HepG2 (cell line): ENCODE results near the gene FBXW12. TPM values are rescaled to one million over a fixed set of nuclear protein-coding genes. Genes with fewer than 3 reads are reported as not detected.
A peak's percentile ranks its signal among the peaks of the same experiment; 100 is the strongest.

Experiments
- ATAC-seq: fragments of 200-7000 bp; cut with Tn5 transposase; 3 replicates; pipeline ENCODE4 v1.9.1; 2020; ENCODE audit warnings: mild to moderate bottlenecking, moderate library complexity
- BruUV-seq: library from RNA; stranded (reverse); fragments of 400-500 nt; replicated peaks from 2 replicates; lab custom pipeline; 2021; lab: Mats Ljungman, UMichigan
- CTCF ChIA-PET: fragments of 300-600 bp; formaldehyde crosslinking; extraction: SDS; loops from one replicate; lab custom pipeline; 2021; ENCODE audit warnings: low total read pairs, inconsistent platforms, low intra/inter-chr PET ratio; lab: Yijun Ruan, JAX
- POLR2A ChIA-PET: fragments of 350-600 bp; sonication (Branson Sonifier 250); formaldehyde crosslinking; loops from one replicate; lab custom pipeline; 2020; ENCODE audit warnings: antibody characterized with exemption, inconsistent platforms; lab: Yijun Ruan, JAX
- DNase-seq: peaks from one replicate; pipeline ENCODE4 v3.0.0-alpha.2; 2015; ENCODE audit warnings: low spot score
- FAIRE-seq: peaks from 3 replicates; lab custom pipeline; 2011; peaks lifted over from hg19 to GRCh38; lab: Jason Lieb, UNC
- H2AFZ ChIP-seq: one replicate; pipeline ENCODE4 v1.6.1; 2011; ENCODE audit warnings: low read length, inconsistent platforms
- H3K27ac ChIP-seq: fragments of 300-600 bp; 3 replicates; pipeline ENCODE4 v1.8.0; 2011; ENCODE audit warnings: mixed run types, mild to moderate bottlenecking, mixed read lengths, low read length, inconsistent platforms; ENCODE audit not compliant: insufficient read depth; ENCODE audit errors: extremely low read length
- H3K27me3 ChIP-seq, 2 experiments: fragments of 200-600 bp in 1 of 2; 2 replicates in 1 of 2; 3 replicates in 1 of 2; pipeline versions ENCODE4 v1.6.0 to v1.8.0; 2011; ENCODE audit warnings: low read length in 2 of 2, mild to moderate bottlenecking in 2 of 2, moderate library complexity in 2 of 2, inconsistent platforms in 1 of 2; ENCODE audit not compliant: insufficient read depth in 2 of 2, control insufficient read depth in 1 of 2
- H3K36me3 ChIP-seq, 2 experiments: fragments of 200-600 bp in 1 of 2; replicated peaks in 1 of 2; 2 replicates in 1 of 2; 3 replicates in 1 of 2; pipeline versions ENCODE4 v1.5.1 to v1.8.0; 2011; ENCODE audit warnings: low read length in 2 of 2, inconsistent platforms in 1 of 2; ENCODE audit not compliant: insufficient read depth in 2 of 2, control insufficient read depth in 1 of 2
- H3K4me1 ChIP-seq: 2 replicates; pipeline ENCODE4 v1.5.1; 2012; ENCODE audit warnings: low read length, inconsistent platforms; ENCODE audit not compliant: insufficient read depth
- H3K4me2 ChIP-seq: 2 replicates; pipeline ENCODE4 v1.6.0; 2011; ENCODE audit warnings: low read depth, low read length, inconsistent platforms
- H3K4me3 ChIP-seq, 3 experiments: fragments of 200-600 bp in 1 of 3; sonication (generic), shearing (Covaris generic) in 1 of 3; replicated peaks in 1 of 3; 2 replicates each; pipeline ENCODE4 v1.5.1; 2011 to 2016; ENCODE audit warnings: low read length in 3 of 3, inconsistent platforms in 2 of 3, low read depth in 2 of 3, mild to moderate bottlenecking in 2 of 3, control low read depth in 1 of 3, mixed read lengths in 1 of 3; ENCODE audit not compliant: insufficient read depth in 1 of 3
- H3K79me2 ChIP-seq: one replicate; pipeline ENCODE4 v1.6.1; 2011; ENCODE audit warnings: low read length, inconsistent platforms; ENCODE audit not compliant: insufficient read depth
- H3K9ac ChIP-seq: 2 replicates; pipeline ENCODE4 v1.6.0; 2011; ENCODE audit warnings: mild to moderate bottlenecking, low read depth, low read length, inconsistent platforms; ENCODE audit not compliant: insufficient read depth
- H3K9me3 ChIP-seq: 2 replicates; pipeline ENCODE4 v1.5.1; 2012; ENCODE audit warnings: mild to moderate bottlenecking, low read length
- H4K20me1 ChIP-seq: 2 replicates; pipeline ENCODE4 v1.6.0; 2011; ENCODE audit warnings: inconsistent platforms, mild to moderate bottlenecking, low read length, moderate library complexity; ENCODE audit not compliant: insufficient read depth
- AGO2 ChIP-seq: fragments of 200-400 bp; formaldehyde crosslinking; optimal IDR thresholded peaks from 2 replicates; pipeline ENCODE3; 2017; ENCODE audit warnings: mild to moderate bottlenecking, low read depth, low read length, moderate library complexity
- NR2F6 ChIP-seq, 2 experiments: IDR thresholded peaks; 2 replicates each; pipeline ENCODE4 v1.6.1; 2016; ENCODE audit warnings: antibody characterized with exemption in 1 of 2, mild to moderate bottlenecking in 1 of 2
- PHF5A ChIP-seq: IDR thresholded peaks from one replicate; pipeline ENCODE4 v1.6.1; 2018; ENCODE audit warnings: low read depth, missing genetic modification reagents; ENCODE audit not compliant: unreplicated experiment
- POLR2A ChIP-seq, 2 experiments: IDR thresholded peaks; 2 replicates each; pipeline ENCODE4 v1.6.1; 2011; ENCODE audit warnings: low read depth in 2 of 2, low read length in 2 of 2, mild to moderate bottlenecking in 1 of 2, moderate library complexity in 1 of 2; ENCODE audit not compliant: insufficient read depth in 1 of 2
- POLR2G ChIP-seq: fragments of 200-400 bp; formaldehyde crosslinking; IDR thresholded peaks from 2 replicates; pipeline ENCODE4 v1.6.1; 2018; ENCODE audit warnings: mild to moderate bottlenecking, low read depth, low read length, moderate library complexity
- RBFOX2 ChIP-seq: fragments of 200-400 bp; formaldehyde crosslinking; IDR thresholded peaks from 2 replicates; pipeline ENCODE4 v1.6.1; 2017; ENCODE audit warnings: low read depth, mild to moderate bottlenecking, low read length
- SRF ChIP-seq: IDR thresholded peaks from 2 replicates; pipeline ENCODE4 v1.6.1; 2011; ENCODE audit warnings: mild to moderate bottlenecking, low read depth, low read length, moderate library complexity
- ZBTB38 ChIP-seq: sonication (generic); formaldehyde crosslinking; IDR thresholded peaks from 2 replicates; pipeline ENCODE4 v1.5.1; 2020; ENCODE audit warnings: mild to moderate bottlenecking, missing genetic modification reagents
- ZBTB7A ChIP-seq: sonication (generic); formaldehyde crosslinking; IDR thresholded peaks from 2 replicates; pipeline ENCODE4 v1.8.0; 2022; ENCODE audit warnings: mild to moderate bottlenecking, missing genetic modification reagents
- ZFP82 ChIP-seq: sonication (generic); formaldehyde crosslinking; IDR thresholded peaks from 2 replicates; pipeline ENCODE4 v1.5.1; 2020; ENCODE audit warnings: mild to moderate bottlenecking, missing genetic modification reagents, borderline replicate concordance
- ZMYM2 ChIP-seq: sonication (generic); formaldehyde crosslinking; IDR thresholded peaks from 2 replicates; pipeline ENCODE4 v1.8.0; 2022; ENCODE audit warnings: mild to moderate bottlenecking, missing genetic modification reagents
- ZNF264 ChIP-seq: sonication (generic); formaldehyde crosslinking; IDR thresholded peaks from 2 replicates; pipeline ENCODE4 v1.4.0; 2020; ENCODE audit warnings: missing genetic modification reagents
- ZNF703 ChIP-seq: sonication (generic); formaldehyde crosslinking; IDR thresholded peaks from 2 replicates; pipeline ENCODE4 v1.5.1; 2020; ENCODE audit warnings: missing genetic modification reagents, mild to moderate bottlenecking, moderate library complexity, borderline replicate concordance
- WGBS: methylation state at CpG from one replicate; pipeline ENCODE4 v1.1.6; 2017; ENCODE audit warnings: low lambda C conversion rate; 5-methylcytosine and 5-hydroxymethylcytosine counted together
- in situ Hi-C: cut with HindIII; loops from 2 replicates; pipeline ENCODE4 v1.10.0; 2017; ENCODE audit warnings: low pct_unique_long_range_greater_than_20kb; ENCODE audit not compliant: extremely low pct_ligation_motif_present
- intact Hi-C: fragments of 100-400 bp; cut with micrococcal nuclease; formaldehyde crosslinking; loops from one replicate; pipeline ENCODE4 v1.10.0; 2022; ENCODE audit not compliant: unreplicated experiment
- polyA plus RNA-seq, 8 experiments: library from polyadenylated mRNA; depleted of rRNA in 3 of 8; stranded (reverse) in 7 of 8; unstranded in 1 of 8; fragments of >200 nt; fragmentation: Illumina TruSeq in 4 of 8; extraction: Trizol in 4 of 8; gene quantifications; 2 replicates each; pipeline versions ENCODE4 v1.2.1 to v1.2.3, GENCODE V29; 2011 to 2016; ENCODE audit warnings: low read depth in 4 of 8, missing spikeins in 1 of 8, mixed read lengths in 1 of 8; ENCODE audit not compliant: insufficient read depth in 1 of 8
- total RNA-seq, 5 experiments: library from RNA; depleted of rRNA; stranded (reverse); fragments of >200 nt; fragmentation: Illumina TruSeq; extraction: Trizol; gene quantifications; 2 replicates each; pipeline ENCODE4 v1.2.3, GENCODE V29; 2016; ENCODE audit warnings: low read depth in 1 of 5
- TF ChIP-seq, protein P1 (sequence below): sonication (generic); formaldehyde crosslinking; IDR thresholded peaks from 2 replicates; pipeline ENCODE4 v1.4.0; 2020; ENCODE audit warnings: missing genetic modification reagents
- TF ChIP-seq, protein P2 (sequence below): sonication (generic); formaldehyde crosslinking; conservative IDR thresholded peaks from 2 replicates; pipeline ENCODE4 v1.8.0; 2022; ENCODE audit warnings: mild to moderate bottlenecking, moderate library complexity, missing genetic modification reagents
- TF ChIP-seq, protein P3 (sequence below): sonication (generic); formaldehyde crosslinking; IDR thresholded peaks from 2 replicates; pipeline ENCODE4 v1.5.1; 2020; ENCODE audit warnings: mild to moderate bottlenecking, missing genetic modification reagents, moderate library complexity

FBXW12 gene
- total and polyA plus RNA-seq, 2 of the 13 experiments (the other 11 are each of a cell fraction or from before 2014, with no cell fraction given) = not detected

DNA sequence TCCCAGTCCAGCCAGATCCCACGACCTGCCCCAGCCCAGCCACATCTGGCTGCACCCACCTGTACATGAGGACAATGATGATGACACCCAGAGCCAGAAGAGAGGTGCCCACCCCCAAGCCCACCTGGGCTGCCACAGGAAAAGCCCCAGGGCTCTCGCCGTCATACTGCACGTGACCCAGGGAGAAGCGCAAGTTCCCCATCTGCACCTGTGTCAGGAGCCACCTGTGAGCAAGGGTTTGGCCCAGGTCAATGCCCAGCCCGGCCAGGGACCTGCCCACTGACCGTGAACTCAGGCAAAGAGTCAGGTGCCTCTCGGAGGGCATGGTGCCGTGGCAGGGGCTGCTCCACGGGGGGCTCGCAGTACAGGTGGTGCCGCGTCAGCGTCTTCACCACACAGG, 41.6 kb downstream of the FBXW12 start:
- no TSS peak for BruUV-seq
- CTCF ChIA-PET = interaction anchor here (2.7 to 4.1 kb wide), 2 partner anchors 20 to 22 kb away, joined by 9 to 25 read pairs; no protein-coding TSS in a partner anchor
- TF ChIP-seq ZNF264 (CRISPR knock-in tag) (no peak), ZNF703 (CRISPR knock-in tag) (no peak), ZBTB38 (CRISPR knock-in tag) (no peak), NR2F6 (IDR thresholded peaks at IDR 0.05) (no peak), NR2F6 (CRISPR knock-in tag; IDR thresholded peaks at IDR 0.05) (no peak), ZBTB7A (CRISPR knock-in tag) (0 out of 2 replicates have a peak, but pooled peaks have one; percentile 30), ZFP82 (no peak), SRF (no peak), ZMYM2 (CRISPR knock-in tag) (no peak), AGO2 (peak; percentile 86), RBFOX2 (peak; percentile 62), POLR2A (IDR thresholded peaks at IDR 0.05; ENCODE audit: insufficient read depth in 1 of 2, low read depth in 2 of 2, low read length in 2 of 2) (peak in 1 of 2 experiments; percentile 55; a peak in 2 of 4 replicates), POLR2G (peak; percentile 12; the same call in 1 of the 2 replicates), PHF5A (CRISPR knock-in tag) (no peak)
- TF ChIP-seq, protein P1, sequence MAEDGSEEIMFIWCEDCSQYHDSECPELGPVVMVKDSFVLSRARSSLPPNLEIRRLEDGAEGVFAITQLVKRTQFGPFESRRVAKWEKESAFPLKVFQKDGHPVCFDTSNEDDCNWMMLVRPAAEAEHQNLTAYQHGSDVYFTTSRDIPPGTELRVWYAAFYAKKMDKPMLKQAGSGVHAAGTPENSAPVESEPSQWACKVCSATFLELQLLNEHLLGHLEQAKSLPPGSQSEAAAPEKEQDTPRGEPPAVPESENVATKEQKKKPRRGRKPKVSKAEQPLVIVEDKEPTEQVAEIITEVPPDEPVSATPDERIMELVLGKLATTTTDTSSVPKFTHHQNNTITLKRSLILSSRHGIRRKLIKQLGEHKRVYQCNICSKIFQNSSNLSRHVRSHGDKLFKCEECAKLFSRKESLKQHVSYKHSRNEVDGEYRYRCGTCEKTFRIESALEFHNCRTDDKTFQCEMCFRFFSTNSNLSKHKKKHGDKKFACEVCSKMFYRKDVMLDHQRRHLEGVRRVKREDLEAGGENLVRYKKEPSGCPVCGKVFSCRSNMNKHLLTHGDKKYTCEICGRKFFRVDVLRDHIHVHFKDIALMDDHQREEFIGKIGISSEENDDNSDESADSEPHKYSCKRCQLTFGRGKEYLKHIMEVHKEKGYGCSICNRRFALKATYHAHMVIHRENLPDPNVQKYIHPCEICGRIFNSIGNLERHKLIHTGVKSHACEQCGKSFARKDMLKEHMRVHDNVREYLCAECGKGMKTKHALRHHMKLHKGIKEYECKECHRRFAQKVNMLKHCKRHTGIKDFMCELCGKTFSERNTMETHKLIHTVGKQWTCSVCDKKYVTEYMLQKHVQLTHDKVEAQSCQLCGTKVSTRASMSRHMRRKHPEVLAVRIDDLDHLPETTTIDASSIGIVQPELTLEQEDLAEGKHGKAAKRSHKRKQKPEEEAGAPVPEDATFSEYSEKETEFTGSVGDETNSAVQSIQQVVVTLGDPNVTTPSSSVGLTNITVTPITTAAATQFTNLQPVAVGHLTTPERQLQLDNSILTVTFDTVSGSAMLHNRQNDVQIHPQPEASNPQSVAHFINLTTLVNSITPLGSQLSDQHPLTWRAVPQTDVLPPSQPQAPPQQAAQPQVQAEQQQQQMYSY (CRISPR knock-in tag) = no peak
- TF ChIP-seq, protein P2, sequence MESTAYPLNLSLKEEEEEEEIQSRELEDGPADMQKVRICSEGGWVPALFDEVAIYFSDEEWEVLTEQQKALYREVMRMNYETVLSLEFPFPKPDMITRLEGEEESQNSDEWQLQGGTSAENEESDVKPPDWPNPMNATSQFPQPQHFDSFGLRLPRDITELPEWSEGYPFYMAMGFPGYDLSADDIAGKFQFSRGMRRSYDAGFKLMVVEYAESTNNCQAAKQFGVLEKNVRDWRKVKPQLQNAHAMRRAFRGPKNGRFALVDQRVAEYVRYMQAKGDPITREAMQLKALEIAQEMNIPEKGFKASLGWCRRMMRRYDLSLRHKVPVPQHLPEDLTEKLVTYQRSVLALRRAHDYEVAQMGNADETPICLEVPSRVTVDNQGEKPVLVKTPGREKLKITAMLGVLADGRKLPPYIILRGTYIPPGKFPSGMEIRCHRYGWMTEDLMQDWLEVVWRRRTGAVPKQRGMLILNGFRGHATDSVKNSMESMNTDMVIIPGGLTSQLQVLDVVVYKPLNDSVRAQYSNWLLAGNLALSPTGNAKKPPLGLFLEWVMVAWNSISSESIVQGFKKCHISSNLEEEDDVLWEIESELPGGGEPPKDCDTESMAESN (CRISPR knock-in tag) = no peak
- TF ChIP-seq, protein P3, sequence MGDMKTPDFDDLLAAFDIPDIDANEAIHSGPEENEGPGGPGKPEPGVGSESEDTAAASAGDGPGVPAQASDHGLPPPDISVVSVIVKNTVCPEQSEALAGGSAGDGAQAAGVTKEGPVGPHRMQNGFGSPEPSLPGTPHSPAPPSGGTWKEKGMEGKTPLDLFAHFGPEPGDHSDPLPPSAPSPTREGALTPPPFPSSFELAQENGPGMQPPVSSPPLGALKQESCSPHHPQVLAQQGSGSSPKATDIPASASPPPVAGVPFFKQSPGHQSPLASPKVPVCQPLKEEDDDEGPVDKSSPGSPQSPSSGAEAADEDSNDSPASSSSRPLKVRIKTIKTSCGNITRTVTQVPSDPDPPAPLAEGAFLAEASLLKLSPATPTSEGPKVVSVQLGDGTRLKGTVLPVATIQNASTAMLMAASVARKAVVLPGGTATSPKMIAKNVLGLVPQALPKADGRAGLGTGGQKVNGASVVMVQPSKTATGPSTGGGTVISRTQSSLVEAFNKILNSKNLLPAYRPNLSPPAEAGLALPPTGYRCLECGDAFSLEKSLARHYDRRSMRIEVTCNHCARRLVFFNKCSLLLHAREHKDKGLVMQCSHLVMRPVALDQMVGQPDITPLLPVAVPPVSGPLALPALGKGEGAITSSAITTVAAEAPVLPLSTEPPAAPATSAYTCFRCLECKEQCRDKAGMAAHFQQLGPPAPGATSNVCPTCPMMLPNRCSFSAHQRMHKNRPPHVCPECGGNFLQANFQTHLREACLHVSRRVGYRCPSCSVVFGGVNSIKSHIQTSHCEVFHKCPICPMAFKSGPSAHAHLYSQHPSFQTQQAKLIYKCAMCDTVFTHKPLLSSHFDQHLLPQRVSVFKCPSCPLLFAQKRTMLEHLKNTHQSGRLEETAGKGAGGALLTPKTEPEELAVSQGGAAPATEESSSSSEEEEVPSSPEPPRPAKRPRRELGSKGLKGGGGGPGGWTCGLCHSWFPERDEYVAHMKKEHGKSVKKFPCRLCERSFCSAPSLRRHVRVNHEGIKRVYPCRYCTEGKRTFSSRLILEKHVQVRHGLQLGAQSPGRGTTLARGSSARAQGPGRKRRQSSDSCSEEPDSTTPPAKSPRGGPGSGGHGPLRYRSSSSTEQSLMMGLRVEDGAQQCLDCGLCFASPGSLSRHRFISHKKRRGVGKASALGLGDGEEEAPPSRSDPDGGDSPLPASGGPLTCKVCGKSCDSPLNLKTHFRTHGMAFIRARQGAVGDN (CRISPR knock-in tag) = 0 out of 2 replicates have a peak, but pooled peaks have one; percentile 2

More for the DNA sequence above, 41.6 kb downstream of the FBXW12 start:
- FAIRE-seq (no peak), DNase-seq (no peak), ATAC-seq (no peak)
- peaks cover 16% of the 10 kb centered on the region; the same call in 1 of the 2 replicates for H4K20me1 ChIP-seq
- H3K9ac ChIP-seq = no peak overlapping the region
- H3K79me2 ChIP-seq = no peaks in the 10 kb centered on the region
- in situ Hi-C loops (no loop called here), intact Hi-C loops (no loop called here)
- H3K27ac ChIP-seq = no peak overlapping the region
- POLR2A ChIA-PET = interaction anchor here (11.1 kb wide), 1 partner anchor 17 kb away, joined by 130 read pairs; the partner anchor contains the start of gene PLXNB1
- H3K36me3 ChIP-seq = peaks cover 82 to 100% of the 10 kb centered on the region in 2 experiments
- no peak overlapping the region for H2AFZ ChIP-seq
- H3K27me3 ChIP-seq = no peaks in the 10 kb centered on the region
- H3K9me3 ChIP-seq = no peaks in the 10 kb centered on the region
- WGBS = 96% methylated on average over 10 of the region's 14 CpGs
- no peak overlapping the region for H3K4me2 ChIP-seq
- H3K4me1 ChIP-seq = no peaks in the 10 kb centered on the region
- no peak overlapping the region for H3K4me3 ChIP-seq
